ENCODE data around the gene LIPK. TPM values are rescaled to one million over a fixed set of nuclear protein-coding genes. Genes with fewer than 3 reads are reported as not detected.

Gene LIPK
- polyA plus RNA-seq, 1 donor from 2014 or later, result not detected

- no peaks in the 10 kb centered on the region for H3K4me1 Mint-ChIP-seq
- no peaks in the 10 kb centered on the region for H3K36me3 Mint-ChIP-seq
- H3K4me3 Mint-ChIP-seq, result no peak overlapping the region
- no peak overlapping the region for H3K27ac Mint-ChIP-seq
- no peaks in the 10 kb centered on the region for H3K9me3 Mint-ChIP-seq
- H3K27me3 Mint-ChIP-seq, result peaks cover 5% of the 10 kb centered on the region
These were observed 80.2 kb downstream of the LIPK start for GRCh38 chr10:88786032-88786770.

- Mint-ChIP-seq H3K27ac (no peak overlapping the region), H3K9me3 (no peaks in the 10 kb centered on the region), H3K4me3 (no peak overlapping the region), H3K36me3 (no peaks in the 10 kb centered on the region), H3K27me3 (peaks cover 3% of the 10 kb centered on the region), H3K4me1 (no peaks in the 10 kb centered on the region)
These were observed 81.4 kb downstream of the LIPK start for GRCh38 chr10:88787463-88787862.

GRCh38 chr10:88788924-88789323 is 82.9 kb downstream of the LIPK start:
- peaks cover 2% of the 10 kb centered on the region for H3K27me3 Mint-ChIP-seq
- H3K4me1 Mint-ChIP-seq, result peaks cover 0 to 2% (median 0%) of the 10 kb centered on the region in 3 donors
- H3K9me3 Mint-ChIP-seq, result no peaks in the 10 kb centered on the region
- no peak overlapping the region for H3K4me3 Mint-ChIP-seq
- no peak overlapping the region for H3K27ac Mint-ChIP-seq
- no peaks in the 10 kb centered on the region for H3K36me3 Mint-ChIP-seq

- H3K27ac Mint-ChIP-seq, result no peak overlapping the region
- H3K27me3 Mint-ChIP-seq, result peaks cover 2% of the 10 kb centered on the region
- H3K4me3 Mint-ChIP-seq, result no peak overlapping the region
- no peaks in the 10 kb centered on the region for H3K9me3 Mint-ChIP-seq
- no peaks in the 10 kb centered on the region for H3K36me3 Mint-ChIP-seq
- peaks cover 0 to 2% (median 0%) of the 10 kb centered on the region in 3 donors for H3K4me1 Mint-ChIP-seq
These were observed 85.9 kb downstream of the LIPK start for GRCh38 chr10:88791924-88792323.

GRCh38 chr10:88792661-88793060 is 86.6 kb downstream of the LIPK start:
- H3K27ac Mint-ChIP-seq, result no peak overlapping the region
- H3K9me3 Mint-ChIP-seq, result no peaks in the 10 kb centered on the region
- H3K4me3 Mint-ChIP-seq, result no peak overlapping the region
- no peaks in the 10 kb centered on the region for H3K36me3 Mint-ChIP-seq
- H3K4me1 Mint-ChIP-seq, result peaks cover 0 to 2% (median 0%) of the 10 kb centered on the region in 3 donors
- peaks cover 2% of the 10 kb centered on the region for H3K27me3 Mint-ChIP-seq

- Mint-ChIP-seq H3K4me1 (peaks cover 0 to 2% (median 0%) of the 10 kb centered on the region in 3 donors), H3K27ac (no peak overlapping the region), H3K36me3 (no peaks in the 10 kb centered on the region), H3K4me3 (no peak overlapping the region), H3K9me3 (no peaks in the 10 kb centered on the region), H3K27me3 (peaks cover 5% of the 10 kb centered on the region)
These were observed 87.8 kb downstream of the LIPK start for GRCh38 chr10:88793712-88794299.

GRCh38 chr10:88794731-88795130 is 88.7 kb downstream of the LIPK start:
- Mint-ChIP-seq H3K4me1 (peaks cover 0 to 2% (median 0%) of the 10 kb centered on the region in 3 donors), H3K9me3 (no peaks in the 10 kb centered on the region), H3K27ac (no peak overlapping the region), H3K4me3 (no peak overlapping the region), H3K36me3 (no peaks in the 10 kb centered on the region), H3K27me3 (peaks cover 5% of the 10 kb centered on the region)

GRCh38 chr10:88800152-88801125 is 94.4 kb downstream of the LIPK start:
- no peak overlapping the region for H3K27ac Mint-ChIP-seq
- no peaks in the 10 kb centered on the region for H3K4me1 Mint-ChIP-seq
- H3K9me3 Mint-ChIP-seq, result peaks cover 0 to 3% (median 0%) of the 10 kb centered on the region in 3 donors
- peaks cover 3% of the 10 kb centered on the region for H3K27me3 Mint-ChIP-seq
- no peaks in the 10 kb centered on the region for H3K36me3 Mint-ChIP-seq
- H3K4me3 Mint-ChIP-seq, result no peak overlapping the region

Other genes starting within 250 kb of the LIPK start
- gene RNLS, start 122.9 kb upstream of the LIPK start, polyA plus RNA-seq, result 6.8 TPM
- not detected for gene LIPJ, start 119.5 kb upstream of the LIPK start, polyA plus RNA-seq
- not detected for gene LIPF, start 41.8 kb upstream of the LIPK start, polyA plus RNA-seq
- 0.31 TPM for gene LIPN, start 53.8 kb downstream of the LIPK start, polyA plus RNA-seq
- gene LIPM, start 96.5 kb downstream of the LIPK start, polyA plus RNA-seq, result not detected
- gene ANKRD22, start 145.6 kb downstream of the LIPK start, polyA plus RNA-seq, result not detected
- 19.0 TPM for gene STAMBPL1, start 174.0 kb downstream of the LIPK start, polyA plus RNA-seq
- gene ACTA2, start 246.5 kb downstream of the LIPK start, polyA plus RNA-seq, result 9.4 TPM

All from IgD-negative memory B cell (primary cell).